GM12891 (cell line): ENCODE results near the gene NPPC.

Experiments
- POLR2A ChIP-seq: IDR thresholded peaks from 2 replicates; pipeline ENCODE4 v1.6.1; 2011; ENCODE audit warnings: low read depth, low read length, control low read depth
- POLR2AphosphoS5 ChIP-seq: IDR thresholded peaks from 2 replicates; pipeline ENCODE4 v1.6.1; 2011; ENCODE audit warnings: low read depth, low read length, control low read depth
- POU2F2 ChIP-seq: IDR thresholded peaks from 2 replicates; pipeline ENCODE4 v1.6.1; 2011; ENCODE audit warnings: low read depth, mild to moderate bottlenecking, control low read depth, low read length, moderate library complexity
- TAF1 ChIP-seq: IDR thresholded peaks from 2 replicates; pipeline ENCODE4 v1.6.1; 2011; ENCODE audit warnings: low read depth, low read length, control low read depth

GRCh38 chr2:231920366-231920765 is 5.8 kb downstream of the NPPC start:
- no peak for TF ChIP-seq POLR2AphosphoS5
- no peak for TF ChIP-seq POLR2A
- no peak for TF ChIP-seq POU2F2
- TF ChIP-seq TAF1 = no peak
